MM.1S (cell line): ENCODE data around the gene ARID5A.

Source experiments
- DNase-seq: peaks from one replicate; pipeline ENCODE4 v3.0.0-alpha.2; 2015
- H2AFZ ChIP-seq: fragments of 300-600 bp; sonication (generic); 2 replicates; pipeline ENCODE4 v1.6.0; 2016; ENCODE audit warnings: antibody characterized with exemption, low read length
- H3F3A ChIP-seq: fragments of 300-600 bp; sonication (generic); 2 replicates; pipeline ENCODE4 v1.6.1; 2016; ENCODE audit warnings: mild to moderate bottlenecking, antibody characterized with exemption, low read length, moderate library complexity, mixed read lengths; ENCODE audit not compliant: insufficient read depth
- H3K27ac ChIP-seq: fragments of 300-600 bp; sonication (generic); 2 replicates; pipeline ENCODE4 v1.5.1; 2016; ENCODE audit warnings: mild to moderate bottlenecking, low read length
- H3K27me3 ChIP-seq: fragments of 300-600 bp; sonication (generic); replicated peaks from 2 replicates; pipeline ENCODE4 v1.6.0; 2016; ENCODE audit warnings: low read length; ENCODE audit not compliant: insufficient read depth
- H3K36me3 ChIP-seq: fragments of 300-600 bp; sonication (generic); replicated peaks from 2 replicates; pipeline ENCODE4 v1.6.1; 2016; ENCODE audit warnings: mild to moderate bottlenecking, low read length, mixed read lengths; ENCODE audit not compliant: insufficient read depth
- H3K4me1 ChIP-seq: fragments of 300-600 bp; sonication (generic); 2 replicates; pipeline ENCODE4 v1.6.1; 2016; ENCODE audit warnings: low read length, mixed read lengths
- H3K4me2 ChIP-seq: fragments of 300-600 bp; sonication (generic); 2 replicates; pipeline ENCODE4 v1.6.0; 2016; ENCODE audit warnings: low read depth, low read length
- H3K4me3 ChIP-seq: fragments of 300-600 bp; sonication (generic); 2 replicates; pipeline ENCODE4 v1.5.1; 2016; ENCODE audit warnings: low read length, mixed read lengths
- H3K79me2 ChIP-seq: fragments of 300-600 bp; sonication (generic); 2 replicates; pipeline ENCODE4 v1.6.1; 2016; ENCODE audit warnings: mixed run types, low read length, mixed read lengths
- H3K9ac ChIP-seq: fragments of 300-600 bp; sonication (generic); 2 replicates; pipeline ENCODE4 v1.6.1; 2016; ENCODE audit warnings: low read length, mixed read lengths
- H3K9me2 ChIP-seq: fragments of 300-600 bp; sonication (generic); replicated peaks from 2 replicates; pipeline ENCODE4 v1.6.1; 2016; ENCODE audit warnings: mild to moderate bottlenecking, low read length, mixed read lengths; ENCODE audit not compliant: insufficient read depth
- H3K9me3 ChIP-seq: fragments of 300-600 bp; sonication (generic); replicated peaks from 2 replicates; pipeline ENCODE4 v1.6.1; 2016; ENCODE audit warnings: mild to moderate bottlenecking, low read length, mixed read lengths; ENCODE audit not compliant: insufficient read depth
- H4K20me1 ChIP-seq: fragments of 300-600 bp; sonication (generic); 2 replicates; pipeline ENCODE4 v1.6.1; 2016; ENCODE audit warnings: mild to moderate bottlenecking, low read length, moderate library complexity, mixed read lengths; ENCODE audit not compliant: insufficient read depth
- CTCF ChIP-seq: fragments of 300-600 bp; sonication (generic); IDR thresholded peaks from 2 replicates; pipeline ENCODE4 v1.5.1; 2016; ENCODE audit warnings: antibody characterized with exemption, low read length, mixed read lengths
- EZH2 ChIP-seq: fragments of 300-600 bp; sonication (generic); optimal IDR thresholded peaks from 2 replicates; pipeline ENCODE3; 2017; ENCODE audit warnings: low read depth, mild to moderate bottlenecking, antibody characterized with exemption, low read length, mixed read lengths
- EZH2phosphoT487 ChIP-seq: fragments of 300-600 bp; sonication (generic); IDR thresholded peaks from 2 replicates; pipeline ENCODE4 v1.6.1; 2018; ENCODE audit warnings: antibody characterized with exemption, low read length

The ARID5A gene

GRCh38 chr2:96546321-96546720 is 9.8 kb downstream of the ARID5A start:
- Histone ChIP-seq H3K4me2 (peak overlapping the region; percentile 51; the same call in 1 of the 2 replicates), H3K9me3 (no peaks in the 10 kb centered on the region), H3K9me2 (no peaks in the 10 kb centered on the region), H4K20me1 (peaks cover 95% of the 10 kb centered on the region), H2AFZ (no peak overlapping the region), H3K36me3 (peaks cover 28% of the 10 kb centered on the region), H3K4me3 (no peak overlapping the region), H3K27ac (peak overlapping the region; percentile 81), H3K9ac (peak overlapping the region; percentile 46; the same call in 1 of the 2 replicates), H3K79me2 (peaks cover 92% of the 10 kb centered on the region), H3F3A (peaks cover 94% of the 10 kb centered on the region), H3K4me1 (peaks cover 62% of the 10 kb centered on the region), H3K27me3 (no peaks in the 10 kb centered on the region)
- peak; percentile 79 for DNase-seq
- TF ChIP-seq EZH2 (no peak), EZH2phosphoT487 (no peak), CTCF (no peak)

GRCh38 chr2:96546797-96547196 is 10.2 kb downstream of the ARID5A start:
- H3K9me2 ChIP-seq, result no peaks in the 10 kb centered on the region
- no peak overlapping the region for H2AFZ ChIP-seq
- TF ChIP-seq EZH2phosphoT487 (no peak), EZH2 (no peak), CTCF (no peak)
- no peaks in the 10 kb centered on the region for H3K9me3 ChIP-seq
- H3K27ac ChIP-seq, result peak overlapping the region; percentile 81
- peaks cover 94% of the 10 kb centered on the region for H3F3A ChIP-seq
- H4K20me1 ChIP-seq, result peaks cover 94% of the 10 kb centered on the region
- H3K4me2 ChIP-seq, result peak overlapping the region; percentile 51; the same call in 1 of the 2 replicates
- peaks cover 32% of the 10 kb centered on the region for H3K36me3 ChIP-seq
- H3K4me3 ChIP-seq, result no peak overlapping the region
- H3K79me2 ChIP-seq, result peaks cover 87% of the 10 kb centered on the region
- H3K4me1 ChIP-seq, result peaks cover 57% of the 10 kb centered on the region
- DNase-seq, result no peak
- no peaks in the 10 kb centered on the region for H3K27me3 ChIP-seq
- H3K9ac ChIP-seq, result peak overlapping the region; percentile 46; the same call in 1 of the 2 replicates

- Histone ChIP-seq H3K79me2 (peaks cover 83% of the 10 kb centered on the region), H3K27me3 (no peaks in the 10 kb centered on the region), H2AFZ (no peak overlapping the region), H3K27ac (peak overlapping the region; percentile 81; the same call in 1 of the 2 replicates), H3K9me2 (no peaks in the 10 kb centered on the region), H3K4me3 (no peak overlapping the region), H3K9me3 (no peaks in the 10 kb centered on the region), H3K9ac (no peak overlapping the region), H3K36me3 (peaks cover 32% of the 10 kb centered on the region), H4K20me1 (peaks cover 89% of the 10 kb centered on the region), H3K4me1 (peaks cover 54% of the 10 kb centered on the region), H3F3A (peaks cover 94% of the 10 kb centered on the region), H3K4me2 (no peak overlapping the region)
- DNase-seq, result no peak
- TF ChIP-seq EZH2, result no peak
- TF ChIP-seq EZH2phosphoT487, result no peak
- no peak for TF ChIP-seq CTCF
Observed at GRCh38 chr2:96547203-96547641, 10.7 kb downstream of the ARID5A start.
